Measurements from ENCODE around the gene MTHFD1L. TPM values are rescaled to one million over a fixed set of nuclear protein-coding genes. Genes with fewer than 3 reads are reported as not detected.
A peak's percentile ranks its signal among the peaks of the same experiment; 100 is the strongest.

Gene MTHFD1L
- total and polyA plus RNA-seq, 9 of the 15 experiments (the other 6 are each of a cell fraction or from before 2014, with no cell fraction given): 20.9 to 128 (median 61.0) TPM

DNA sequence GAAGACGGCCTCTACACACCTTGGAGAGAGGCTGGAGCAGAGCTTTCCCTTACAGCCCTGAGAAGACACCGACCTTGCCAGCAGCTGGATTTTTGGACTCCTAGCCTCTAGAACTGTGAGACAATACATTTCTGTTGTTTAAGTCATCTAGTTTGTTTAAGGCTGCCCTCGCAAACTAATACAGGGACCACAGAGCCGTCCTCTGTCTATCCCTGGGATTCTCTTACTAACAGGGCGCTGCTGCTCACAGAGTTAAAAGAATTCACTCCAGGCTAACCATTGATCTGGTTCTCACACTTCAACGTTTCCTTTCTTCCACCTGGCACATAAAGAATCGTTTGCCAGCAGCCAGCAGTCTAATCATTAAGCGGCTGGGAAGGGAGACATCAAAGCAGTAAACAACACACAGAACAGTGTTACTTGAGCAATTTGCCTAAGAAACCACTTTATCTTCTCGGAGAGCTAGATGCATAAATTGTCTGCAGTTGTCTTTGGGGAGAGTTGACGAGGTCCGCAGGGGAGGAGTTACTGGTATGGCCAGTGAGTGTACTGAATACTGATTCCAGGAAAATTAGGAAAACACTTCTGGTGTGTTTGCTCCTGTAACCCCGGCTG lies 270.7 kb downstream of the MTHFD1L start:
- Histone ChIP-seq H3K9me1 (ENCODE audit: control insufficient read depth, insufficient read depth, low read length) (no peaks in the 10 kb centered on the region), H3K9ac (ENCODE audit: insufficient read depth in 1 of 2, low read depth in 2 of 2, low read length in 2 of 2) (no peak overlapping the region), H3K4me2 (ENCODE audit: insufficient read depth, low read length) (no peak overlapping the region), H3K27me3 (ENCODE audit: control insufficient read depth in 2 of 2, insufficient read depth in 2 of 2, low read length in 2 of 2) (peaks cover 49 to 57% of the 10 kb centered on the region in 2 experiments), H3K9me3 (replicated peaks; ENCODE audit: control insufficient read depth, insufficient read depth, low read depth, low read length) (no peaks in the 10 kb centered on the region), H3K4me3 (no peak overlapping the region), H2AFZ (ENCODE audit: low read depth, low read length) (no peak overlapping the region), H4K20me1 (replicated peaks; ENCODE audit: control insufficient read depth, insufficient read depth, low read length) (no peaks in the 10 kb centered on the region), H3K4me1 (replicated peaks in 1 of 2; ENCODE audit: control insufficient read depth in 2 of 2, insufficient read depth in 2 of 2, low read length in 2 of 2) (peaks cover 0 to 2% of the 10 kb centered on the region in 2 experiments; a peak in 1 of 5 replicates), H3K79me2 (ENCODE audit: control insufficient read depth, insufficient read depth, low read length) (no peaks in the 10 kb centered on the region), H3K36me3 (ENCODE audit: control insufficient read depth, insufficient read depth, low read length) (no peaks in the 10 kb centered on the region), H3K27ac (ENCODE audit: extremely low read depth, low read depth, low read length) (no peak overlapping the region)
- no peak for TF ChIP-seq ZBTB33 (CRISPR knock-in tag; IDR thresholded peaks at IDR 0.05)
- 0 out of 2 replicates have a peak, but pooled peaks have one; percentile 15 for TF ChIP-seq RNF2 (IDR thresholded peaks at IDR 0.05)
- TF ChIP-seq, protein P1, sequence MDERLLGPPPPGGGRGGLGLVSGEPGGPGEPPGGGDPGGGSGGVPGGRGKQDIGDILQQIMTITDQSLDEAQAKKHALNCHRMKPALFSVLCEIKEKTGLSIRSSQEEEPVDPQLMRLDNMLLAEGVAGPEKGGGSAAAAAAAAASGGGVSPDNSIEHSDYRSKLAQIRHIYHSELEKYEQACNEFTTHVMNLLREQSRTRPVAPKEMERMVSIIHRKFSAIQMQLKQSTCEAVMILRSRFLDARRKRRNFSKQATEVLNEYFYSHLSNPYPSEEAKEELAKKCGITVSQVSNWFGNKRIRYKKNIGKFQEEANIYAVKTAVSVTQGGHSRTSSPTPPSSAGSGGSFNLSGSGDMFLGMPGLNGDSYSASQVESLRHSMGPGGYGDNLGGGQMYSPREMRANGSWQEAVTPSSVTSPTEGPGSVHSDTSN (CRISPR knock-in tag; IDR thresholded peaks at IDR 0.05; ENCODE audit: low read depth): no peak
- TF ChIP-seq, protein P1 (tag; conservative IDR thresholded peaks at IDR 0.05; ENCODE audit: low read depth): peak; percentile 80
- TF ChIP-seq MEIS2 (IDR thresholded peaks at IDR 0.05; ENCODE audit: partially characterized antibody): peak; percentile 54
- DNase-seq (ENCODE audit: extremely low read depth in 1 of 4, low spot score in 3 of 4) (peak in 1 of 4 experiments; percentile 12), FAIRE-seq (peak; percentile 57), ATAC-seq (peak; percentile 45)
- in situ Hi-C loops (cut with MboI): no loop called here
- intact Hi-C loops (cut with micrococcal nuclease): no loop called here
- POLR2A ChIA-PET: interaction anchor here (1.3 kb wide), 1 partner anchor 17 kb away, joined by 4 read pairs; no protein-coding TSS in a partner anchor
- BruUV-seq (replicated peaks): no TSS peak
- CTCF ChIA-PET (ENCODE audit: low intra/inter-chr PET ratio): no interaction called here
- WGBS (ENCODE audit: insufficient coverage, low coverage, missing lambda C conversion rate): 4% methylated on average over 12 of the region's 12 CpGs

Measured in K562 (cell line).